SW480 (cell line): ENCODE results near the gene TMX3.

Experiments
- DNase-seq: peaks from one replicate; pipeline ENCODE4 v3.0.0-alpha.2; 2016; ENCODE audit warnings: low spot score

Gene TMX3, protein sequence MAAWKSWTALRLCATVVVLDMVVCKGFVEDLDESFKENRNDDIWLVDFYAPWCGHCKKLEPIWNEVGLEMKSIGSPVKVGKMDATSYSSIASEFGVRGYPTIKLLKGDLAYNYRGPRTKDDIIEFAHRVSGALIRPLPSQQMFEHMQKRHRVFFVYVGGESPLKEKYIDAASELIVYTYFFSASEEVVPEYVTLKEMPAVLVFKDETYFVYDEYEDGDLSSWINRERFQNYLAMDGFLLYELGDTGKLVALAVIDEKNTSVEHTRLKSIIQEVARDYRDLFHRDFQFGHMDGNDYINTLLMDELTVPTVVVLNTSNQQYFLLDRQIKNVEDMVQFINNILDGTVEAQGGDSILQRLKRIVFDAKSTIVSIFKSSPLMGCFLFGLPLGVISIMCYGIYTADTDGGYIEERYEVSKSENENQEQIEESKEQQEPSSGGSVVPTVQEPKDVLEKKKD

DNA sequence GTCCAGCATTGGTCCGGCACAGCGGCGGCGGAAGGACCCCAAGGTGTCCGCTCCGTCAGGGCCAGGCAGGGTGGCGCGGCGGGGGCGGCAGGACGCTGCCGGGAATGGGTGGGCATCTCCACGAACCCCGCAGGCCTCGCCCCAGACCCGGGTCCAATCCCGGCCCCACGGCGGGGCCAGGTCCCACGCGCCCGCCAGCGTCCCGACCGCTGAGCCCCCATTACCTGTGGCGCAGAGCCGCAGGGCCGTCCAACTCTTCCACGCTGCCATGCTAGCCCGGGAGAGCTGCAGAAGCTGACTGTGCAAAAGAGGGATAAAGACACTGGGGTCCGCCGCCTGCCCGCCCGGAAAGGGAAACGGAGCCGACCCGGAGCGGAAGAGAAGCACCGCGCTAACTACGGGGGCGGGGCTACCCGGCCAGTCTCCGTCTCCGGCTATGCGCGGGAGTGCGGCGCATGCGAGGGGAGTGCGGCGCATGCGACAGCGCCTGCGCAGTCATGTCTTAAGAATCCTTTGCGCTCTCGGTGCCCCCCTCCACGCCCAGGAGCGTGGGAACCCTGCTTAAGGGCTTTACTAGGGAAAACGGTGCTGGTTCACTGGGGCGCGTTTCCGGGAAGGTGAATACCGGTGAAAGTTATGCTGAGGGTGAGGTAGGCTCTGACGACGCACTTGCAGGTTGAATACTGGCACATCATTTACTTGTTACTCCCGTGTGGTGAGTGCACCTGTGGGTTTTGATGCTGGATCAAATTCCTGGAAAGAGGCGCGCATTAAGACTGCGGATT is at the start of gene TMX3:
Gene TMX3 (minus strand): TSS at position 397 of the 785 bp plus-strand sequence. CDS start 127 bp downstream, at position 270.
- peak; percentile 78 for DNase-seq

DNA sequence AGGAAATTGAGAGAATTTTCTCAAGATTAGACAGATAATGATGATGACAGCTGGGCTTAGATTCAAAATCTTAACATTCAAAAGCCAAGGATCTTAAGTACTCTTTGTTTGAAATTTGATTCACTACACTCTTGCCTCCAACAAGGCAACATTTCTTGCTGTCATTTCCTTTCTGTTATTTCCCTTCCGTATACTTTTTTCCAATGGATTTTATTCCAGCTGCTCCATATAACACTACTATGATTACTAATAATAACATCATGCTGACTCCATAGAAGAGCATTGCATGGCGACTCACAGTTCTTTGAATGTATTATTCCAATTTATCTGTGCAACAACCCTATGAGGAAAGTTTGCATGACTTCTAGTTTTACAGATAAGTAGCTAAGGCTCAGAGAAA is 49.1 kb upstream of the TMX3 start:
- DNase-seq: no peak

DNA sequence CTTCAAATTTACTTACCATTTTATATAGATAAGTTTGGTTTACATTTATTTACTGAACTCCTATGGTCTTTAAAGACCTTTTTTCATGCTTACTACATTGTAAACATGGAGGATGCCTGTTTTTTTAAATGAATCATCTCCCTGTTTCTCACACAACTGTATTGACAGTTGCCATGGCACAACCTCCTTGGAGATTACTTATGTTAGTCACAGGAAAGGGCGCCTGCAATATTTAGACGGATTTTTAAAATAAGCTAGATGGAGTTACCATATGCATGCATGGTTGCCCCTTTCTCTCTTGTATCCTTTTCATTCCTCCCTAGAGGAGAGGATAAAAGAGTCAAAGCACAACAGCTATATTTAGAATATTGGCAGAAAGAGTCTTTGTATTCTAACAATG is 48.2 kb upstream of the TMX3 start:
- DNase-seq: no peak

DNA sequence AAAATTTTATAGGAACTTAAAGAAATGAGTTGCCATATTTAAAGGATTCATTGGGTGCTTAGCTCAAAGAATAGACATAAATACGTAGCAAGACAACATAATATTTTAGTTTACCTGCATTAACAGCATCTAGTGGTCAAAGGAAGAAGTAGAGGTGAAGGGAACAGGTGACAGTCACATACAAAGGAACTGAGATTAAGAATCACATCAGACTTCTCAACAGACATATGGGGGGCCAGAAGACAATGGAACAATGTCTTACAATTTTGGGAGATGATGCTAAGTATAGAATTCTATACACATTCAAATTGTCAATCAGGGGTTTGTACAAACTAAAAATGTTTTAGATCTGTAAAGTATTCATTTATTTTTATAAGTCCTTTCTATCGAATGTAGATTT is 44.4 kb upstream of the TMX3 start:
- DNase-seq: no peak

DNA sequence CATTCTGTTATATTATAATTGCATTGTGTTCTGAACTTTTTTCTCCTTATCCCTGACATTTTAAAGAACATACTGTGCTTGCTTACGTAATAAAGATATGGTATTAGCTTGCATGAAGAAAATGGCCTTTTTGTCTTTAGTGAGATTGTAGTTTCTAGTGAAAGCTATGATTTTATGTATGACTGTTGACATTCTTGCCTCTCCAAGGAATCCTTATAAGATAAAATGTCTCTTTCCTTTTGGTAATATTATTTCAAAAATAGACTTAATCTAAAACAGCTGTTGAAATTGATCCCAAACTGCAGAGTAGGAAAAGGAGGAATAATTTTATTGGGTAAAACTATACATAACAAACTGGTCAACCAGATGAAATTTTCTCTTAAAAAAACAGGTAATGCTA is 42.2 kb upstream of the TMX3 start:
- no peak for DNase-seq

DNA sequence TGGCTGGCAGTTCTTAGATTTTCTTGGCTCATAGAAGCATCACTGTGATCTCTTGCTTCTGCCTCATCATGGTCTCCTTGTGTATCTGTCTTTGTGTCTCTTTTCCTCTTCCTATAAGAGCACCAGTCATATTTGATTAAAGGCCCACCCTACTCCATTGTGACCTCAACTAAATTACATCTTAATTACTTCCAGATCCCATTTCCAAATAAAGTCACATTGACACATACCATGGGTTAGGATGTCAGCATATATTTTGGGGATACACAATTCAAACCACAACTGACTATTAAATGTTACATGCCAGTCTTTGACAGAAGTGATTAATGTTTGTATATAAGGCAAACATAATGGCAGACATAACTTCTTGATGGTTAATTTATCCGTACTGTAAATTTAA is 27.3 kb upstream of the TMX3 start:
- DNase-seq: no peak

DNA sequence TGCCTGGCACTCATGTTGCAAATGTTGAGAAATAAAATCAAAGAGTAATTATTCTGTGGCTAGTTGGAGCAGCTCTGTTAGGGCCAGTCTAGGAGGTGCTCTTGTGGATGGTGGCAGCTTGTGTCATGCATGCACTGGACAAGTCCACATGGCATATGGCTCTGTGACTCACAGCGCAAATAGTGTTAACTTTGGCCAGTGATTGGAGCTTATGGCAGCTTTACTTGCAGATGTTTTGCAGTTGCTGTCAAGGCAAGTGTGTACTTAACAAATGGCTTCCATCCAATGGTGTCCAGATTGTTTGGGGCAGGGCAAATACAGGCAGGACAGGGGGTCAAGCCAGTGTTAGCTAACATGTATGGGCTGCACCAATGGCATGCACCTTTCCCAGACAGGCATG is 26.1 kb upstream of the TMX3 start:
- DNase-seq: no peak

DNA sequence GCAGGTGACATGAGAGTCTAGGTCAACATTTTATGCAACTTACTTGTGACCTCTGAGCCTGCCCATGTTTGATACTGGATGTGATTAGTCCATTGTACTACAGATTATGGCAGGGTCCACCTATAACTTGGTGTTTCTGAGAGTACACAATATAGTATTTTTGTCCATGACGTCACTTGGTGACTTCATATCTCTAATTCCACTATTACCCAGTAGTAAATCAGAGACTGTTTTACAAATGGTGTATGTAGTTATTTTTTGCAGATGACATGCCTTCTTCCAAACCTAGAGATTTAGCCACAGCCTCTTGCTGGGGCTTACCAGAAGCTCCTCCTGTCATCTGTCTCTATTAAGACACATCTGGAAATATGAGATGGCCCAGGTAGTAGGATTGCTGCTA is 24.6 kb upstream of the TMX3 start:
- no peak for DNase-seq

DNA sequence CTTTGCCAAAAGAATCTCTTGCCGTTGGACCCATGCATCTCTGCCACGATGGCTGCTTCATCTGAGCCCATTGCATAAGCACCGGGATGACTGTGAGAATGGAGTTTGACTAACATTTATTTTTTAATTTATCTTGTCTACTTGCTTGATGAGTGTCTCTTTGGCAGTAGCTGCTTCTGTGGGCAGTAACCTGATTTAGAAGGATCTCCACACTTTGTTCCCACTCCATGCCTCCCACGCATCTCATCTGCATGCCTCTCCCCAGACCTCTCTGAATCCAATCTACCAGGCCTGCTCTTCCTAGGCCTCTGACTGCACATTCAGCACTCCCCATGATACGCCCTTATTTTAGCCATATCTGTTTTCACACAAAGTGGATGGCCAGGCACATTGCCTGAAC is 23.7 kb upstream of the TMX3 start:
- DNase-seq: no peak

DNA sequence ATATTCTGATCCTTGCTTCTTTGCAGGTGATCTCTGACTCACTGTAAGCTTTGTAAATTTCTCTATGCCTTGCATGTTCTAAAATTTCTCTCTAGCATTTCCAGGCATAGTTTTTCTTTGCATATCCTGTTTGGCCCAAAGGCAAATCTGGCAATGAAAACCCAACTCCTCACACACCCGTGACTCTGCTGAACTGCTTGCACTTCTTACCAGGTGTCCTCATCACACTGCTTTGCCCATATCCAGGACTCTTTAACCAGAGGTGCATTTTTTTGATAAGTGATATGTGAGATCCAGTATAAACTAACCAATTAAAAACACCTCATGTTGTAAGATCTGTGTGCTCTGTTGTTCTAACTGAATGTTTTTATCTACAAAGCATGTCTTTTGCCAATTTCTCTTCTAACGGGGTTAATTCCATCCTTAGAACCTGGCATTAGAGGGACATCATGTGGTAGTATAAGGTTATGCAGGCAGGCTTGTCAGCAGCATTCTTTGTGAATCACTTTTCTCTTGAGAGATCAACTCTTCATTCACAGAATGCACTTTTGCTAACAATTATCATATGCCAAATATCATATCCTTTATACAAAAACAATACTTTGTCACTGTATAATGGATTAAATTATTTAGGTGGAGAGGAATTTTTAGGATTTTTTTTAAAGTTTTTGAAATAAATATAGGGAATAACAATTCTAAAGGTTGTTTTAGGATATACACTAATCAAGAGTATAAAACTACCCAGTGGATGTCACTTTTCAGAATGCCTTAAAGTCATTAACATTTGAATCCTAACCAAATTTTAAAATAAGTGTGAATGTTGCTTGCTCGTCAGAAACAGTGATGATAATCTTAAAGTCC is 20.8 kb upstream of the TMX3 start:
- peak; percentile 14 for DNase-seq

DNA sequence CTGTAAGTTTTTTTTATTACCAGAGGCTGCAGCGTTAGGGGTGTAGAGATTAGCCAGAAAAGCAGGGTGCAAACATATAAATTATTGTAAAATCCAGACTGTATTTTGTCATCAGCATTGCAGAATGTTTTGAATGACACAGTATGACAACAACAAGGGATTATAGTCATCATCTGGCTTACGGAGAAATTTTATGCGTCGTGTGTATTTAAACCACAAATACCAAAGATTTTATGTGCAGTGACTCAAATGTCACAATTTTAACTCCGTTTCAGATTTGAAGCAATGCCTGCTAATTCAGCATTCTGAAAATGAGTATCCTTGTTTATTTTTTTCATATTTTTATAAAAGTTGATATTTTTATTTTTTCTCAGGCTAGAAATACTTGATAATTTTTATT is 19.4 kb upstream of the TMX3 start:
- no peak for DNase-seq

DNA sequence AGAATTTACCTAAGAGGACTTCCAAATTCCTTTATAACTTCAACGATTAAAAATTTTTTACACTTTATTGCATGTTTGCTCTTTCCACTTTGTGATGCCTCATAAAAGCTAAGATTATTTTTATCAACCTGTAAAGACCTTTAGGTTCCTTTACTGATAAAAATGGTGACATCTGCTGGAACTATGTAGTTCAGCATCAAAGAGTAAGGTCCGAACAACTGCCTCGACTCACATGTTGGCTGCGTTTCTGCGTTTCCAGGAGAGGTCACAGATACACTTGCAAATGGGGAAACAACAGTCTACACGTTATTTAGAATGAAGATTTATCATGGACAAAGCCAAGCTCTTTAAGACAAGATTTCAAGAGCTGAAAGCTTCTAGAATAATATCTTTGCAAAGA is 18.8 kb upstream of the TMX3 start:
- peak; percentile 5 for DNase-seq

DNA sequence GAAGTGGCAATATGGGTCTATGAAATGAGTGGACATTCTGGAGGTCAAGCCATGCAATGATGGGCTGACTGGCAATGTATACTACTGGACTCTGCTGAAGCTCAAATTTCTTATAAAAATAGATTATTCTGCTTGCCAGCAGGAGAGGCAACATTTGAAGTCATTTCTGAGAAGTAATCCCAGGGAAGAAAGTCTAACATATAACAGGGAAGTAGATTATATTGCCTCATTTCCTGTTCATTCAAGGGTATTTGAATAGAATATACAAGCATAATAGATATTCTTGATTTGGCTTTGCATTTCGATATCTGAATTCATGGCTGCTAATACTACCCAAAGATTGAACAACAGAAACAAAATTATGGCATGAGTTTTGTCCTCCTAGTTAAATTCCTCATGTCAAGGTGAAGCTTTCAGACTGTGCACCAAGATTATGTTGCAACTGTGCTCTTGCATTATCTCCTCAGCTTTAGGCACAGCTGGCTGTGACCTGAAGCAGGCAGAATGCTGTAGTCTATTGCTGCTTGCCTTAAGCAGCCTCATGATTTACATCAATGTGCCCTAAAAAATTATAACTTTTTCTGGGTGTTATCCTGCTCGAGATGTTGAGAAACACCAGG is 13.3 kb upstream of the TMX3 start:
- DNase-seq: no peak

DNA sequence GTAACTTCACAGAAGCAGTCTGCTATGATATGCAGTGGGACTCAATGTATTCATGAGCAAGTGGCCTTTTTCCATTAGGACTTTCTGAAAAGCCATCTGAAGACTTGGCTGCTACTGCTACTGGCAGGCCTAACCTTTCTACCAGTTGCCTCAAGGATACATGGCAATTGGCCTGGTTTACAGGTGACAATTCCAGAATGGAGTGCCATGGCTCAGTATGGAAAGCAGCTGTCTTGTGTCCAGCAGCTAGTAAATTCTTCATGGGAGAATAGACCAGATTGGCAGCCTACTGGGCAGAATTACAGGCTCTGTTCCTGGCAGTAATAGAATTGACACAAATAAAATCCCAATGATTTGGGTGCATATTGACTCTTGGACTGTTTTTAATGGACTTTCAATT is 12.6 kb upstream of the TMX3 start:
- no peak for DNase-seq

DNA sequence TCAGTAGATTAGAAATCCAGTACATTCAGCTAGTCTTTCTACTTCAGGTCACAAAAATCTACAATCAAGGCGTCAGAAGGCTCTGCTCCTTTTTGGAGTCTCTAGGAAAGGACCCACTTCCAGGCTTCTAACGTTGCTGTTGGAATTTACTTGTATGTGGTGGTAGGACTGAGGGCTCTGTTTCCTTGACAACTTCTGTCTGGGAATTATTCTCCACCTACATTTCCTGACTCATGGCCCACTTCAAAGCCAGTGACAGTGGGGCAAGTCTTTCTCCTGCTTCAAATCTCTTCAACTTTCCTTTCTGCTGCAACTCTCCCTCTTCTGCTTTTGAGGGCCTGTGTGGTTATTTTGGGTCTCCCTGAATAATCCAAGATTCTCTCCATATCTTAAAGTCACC is 10.4 kb upstream of the TMX3 start:
- no peak for DNase-seq

DNA sequence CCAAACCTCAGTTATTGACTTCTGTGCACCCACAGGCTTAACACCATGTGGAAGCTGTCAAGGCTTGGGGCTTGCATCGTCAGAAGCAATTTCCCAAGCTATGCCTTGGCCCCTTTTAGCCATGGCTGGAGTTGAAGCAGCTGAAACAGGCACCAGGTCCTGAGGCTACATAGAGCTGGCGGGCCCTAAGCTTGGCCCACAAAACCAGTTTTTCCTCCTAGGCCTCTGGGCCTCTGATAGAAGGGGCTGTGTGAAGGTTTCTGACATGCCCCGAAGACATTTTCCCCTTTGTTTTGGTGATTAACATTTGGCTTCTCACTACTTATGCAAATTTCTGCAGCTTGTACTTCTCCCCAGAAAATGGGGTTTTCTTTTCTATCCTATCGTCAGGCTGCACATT is 9.1 kb upstream of the TMX3 start:
- DNase-seq: no peak

DNA sequence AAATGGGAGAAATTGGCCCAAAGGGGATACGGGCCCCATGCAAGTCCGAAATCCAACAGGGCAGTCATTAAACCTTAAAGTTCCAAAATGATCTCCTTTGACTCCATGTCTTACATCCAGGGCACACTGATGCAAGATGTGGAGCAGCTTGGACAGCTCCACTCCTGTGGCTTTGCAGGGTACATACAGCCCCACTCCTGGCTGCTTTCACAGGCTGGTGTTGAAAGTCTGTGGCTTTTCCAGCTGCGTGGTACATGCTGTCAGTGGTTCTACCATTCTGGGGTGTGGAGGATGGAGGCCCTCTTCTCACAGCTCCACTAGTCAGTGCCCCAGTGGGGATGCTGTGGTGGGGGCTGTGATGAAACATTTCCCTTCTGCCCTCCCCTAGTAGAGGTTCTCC is 8.6 kb upstream of the TMX3 start:
- no peak for DNase-seq

DNA sequence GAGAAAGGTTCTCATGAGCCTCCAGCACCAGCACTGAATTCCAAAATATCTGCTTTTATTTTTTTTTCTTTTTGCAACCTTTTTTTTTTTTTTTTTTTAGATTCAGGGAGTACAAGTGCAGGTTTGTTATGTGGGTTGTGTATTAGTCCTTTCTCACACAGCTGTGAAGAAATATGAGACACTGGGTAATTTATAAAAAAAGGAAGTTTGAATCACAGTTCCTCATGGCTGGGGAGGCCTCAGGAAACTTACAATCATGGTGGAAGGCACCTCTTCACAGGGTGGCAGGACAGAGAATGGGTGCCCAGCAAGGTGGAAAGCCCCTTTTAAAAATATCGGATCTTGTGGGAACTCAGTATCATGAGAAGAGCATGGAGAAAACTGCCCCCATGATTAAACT is 7.9 kb upstream of the TMX3 start:
- DNase-seq: no peak

DNA sequence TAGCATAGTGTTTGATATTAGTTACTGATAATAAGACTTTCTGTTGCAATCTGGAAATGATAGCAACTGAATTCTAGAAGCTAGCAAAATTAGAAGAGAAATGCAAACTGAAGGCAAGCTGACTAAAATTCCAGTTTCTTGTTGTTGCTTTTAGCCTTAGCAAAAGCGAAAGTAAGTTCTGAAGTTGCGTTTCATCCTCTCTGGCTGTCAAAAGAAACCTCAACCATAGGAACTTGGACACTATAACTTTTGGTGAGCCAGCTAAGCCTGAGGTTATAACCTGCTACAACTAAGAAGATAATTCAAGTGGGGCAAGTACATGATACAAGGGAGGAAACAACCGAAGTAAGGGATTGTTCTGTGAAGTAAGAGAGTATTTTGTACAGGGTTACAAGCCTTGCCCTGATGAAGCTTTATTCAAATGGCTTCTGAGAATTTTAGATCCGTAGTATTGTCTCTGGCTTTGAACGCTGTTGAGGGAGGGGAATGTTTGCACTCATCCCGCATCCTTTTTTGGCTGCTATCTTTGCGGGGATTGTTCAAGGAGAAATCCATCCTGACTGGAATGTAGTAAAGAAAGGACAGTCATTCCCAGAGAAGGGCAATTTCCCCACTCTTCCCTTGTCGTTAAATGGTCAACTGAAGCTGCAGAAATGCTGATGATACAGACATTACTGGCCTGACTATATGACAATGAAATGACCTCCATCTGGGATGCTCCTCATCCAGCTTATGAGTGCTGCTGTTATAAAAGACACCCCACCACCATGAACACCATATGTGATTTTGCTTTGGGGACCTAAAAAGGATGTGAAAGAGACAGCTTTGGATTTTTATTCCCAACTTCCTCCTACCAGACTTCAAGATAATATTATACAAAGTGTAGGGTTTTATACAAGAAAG is 7.0 kb upstream of the TMX3 start:
- no peak for DNase-seq

DNA sequence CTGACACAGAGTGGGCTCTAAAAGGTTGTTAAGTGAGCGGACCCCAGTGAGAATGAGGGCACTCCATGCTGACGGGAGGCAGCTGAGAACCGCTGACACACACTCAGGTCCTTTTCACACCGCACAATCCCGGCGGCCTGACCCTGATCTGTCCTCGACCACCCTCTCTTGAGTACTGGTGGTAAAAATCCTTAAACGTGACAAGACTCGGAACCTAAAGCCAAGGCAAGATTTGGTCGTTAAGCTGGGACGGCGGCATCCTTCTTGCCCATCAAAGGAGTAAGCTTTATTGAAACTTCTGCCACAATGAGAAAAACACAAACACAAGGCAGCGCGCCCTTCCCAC is 569 bp downstream of the TMX3 start:
- no peak for DNase-seq

DNA sequence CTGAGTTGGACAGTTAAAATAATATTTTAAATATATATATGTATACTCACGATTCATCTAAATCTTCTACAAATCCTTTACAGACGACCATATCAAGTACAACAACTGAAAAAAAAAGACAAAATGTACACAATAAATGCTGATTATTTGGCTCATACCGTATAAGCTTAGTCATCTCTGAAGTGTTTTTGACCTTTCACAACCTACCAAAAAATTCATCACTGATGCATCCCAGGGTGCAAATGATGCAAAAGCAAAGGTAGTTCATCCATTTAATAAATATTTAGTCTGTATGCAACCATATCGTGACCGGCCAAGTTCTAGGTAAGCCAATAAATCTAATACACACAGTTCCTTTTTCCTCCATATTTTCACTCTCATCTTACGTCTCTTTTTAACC is 1.1 kb downstream of the TMX3 start:
- DNase-seq: no peak
